ENCODE results near the gene C1QL4.
"Not testable (repeated sequence)": the region's sequence is repeated elsewhere in the genome, so short reads cannot be mapped to it uniquely, and the experiment has no call there.

The C1QL4 gene

GRCh38 chr12:49297695-49298060 lies 39.3 kb downstream of the C1QL4 start:
- DNase-seq = no peak

- peak; percentile 13 to 28 for DNase-seq
Measured at GRCh38 chr12:49296836-49297694, 39.9 kb downstream of the C1QL4 start.

GRCh38 chr12:49296034-49296835 lies 40.8 kb downstream of the C1QL4 start:
- peak; percentile 63 to 70 for DNase-seq

DNA sequence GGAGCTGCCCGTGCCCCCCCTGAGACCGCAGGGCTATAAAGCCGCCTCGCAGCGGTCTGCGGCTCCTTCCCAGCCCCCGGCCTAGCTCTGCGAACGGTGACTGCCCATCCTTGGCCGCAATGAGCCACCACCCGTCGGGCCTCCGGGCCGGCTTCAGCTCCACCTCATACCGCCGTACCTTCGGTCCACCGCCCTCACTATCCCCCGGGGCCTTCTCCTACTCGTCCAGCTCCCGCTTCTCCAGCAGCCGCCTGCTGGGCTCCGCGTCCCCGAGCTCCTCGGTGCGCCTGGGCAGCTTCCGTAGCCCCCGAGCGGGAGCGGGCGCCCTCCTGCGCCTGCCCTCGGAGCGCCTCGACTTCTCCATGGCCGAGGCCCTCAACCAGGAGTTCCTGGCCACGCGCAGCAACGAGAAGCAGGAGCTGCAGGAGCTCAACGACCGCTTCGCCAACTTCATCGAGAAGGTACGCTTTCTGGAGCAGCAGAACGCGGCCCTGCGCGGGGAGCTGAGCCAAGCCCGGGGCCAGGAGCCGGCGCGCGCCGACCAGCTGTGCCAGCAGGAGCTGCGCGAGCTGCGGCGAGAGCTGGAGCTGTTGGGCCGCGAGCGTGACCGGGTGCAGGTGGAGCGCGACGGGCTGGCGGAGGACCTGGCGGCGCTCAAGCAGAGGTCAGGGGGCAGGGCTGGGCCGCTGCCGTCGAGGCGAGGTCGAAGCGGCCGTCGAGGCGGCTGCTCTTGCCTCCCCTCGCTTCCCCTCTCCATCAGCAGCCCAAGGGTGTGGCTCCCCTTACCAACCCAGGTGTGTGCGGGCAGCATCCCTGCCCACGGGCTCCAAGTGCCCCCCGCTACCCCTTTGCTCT lies 41.7 kb downstream of the C1QL4 start, which contains the start of gene PRPH:
TSS of gene PRPH (plus strand) at position 66 of the 855 bp plus-strand sequence. CDS start at position 120, 54 bp downstream.
- DNase-seq = no peak

- DNase-seq = no peak
Measured at GRCh38 chr12:49294804-49295081, 42.2 kb downstream of the C1QL4 start.

- DNase-seq = no peak
Measured at GRCh38 chr12:49294086-49294803, 42.7 kb downstream of the C1QL4 start.

GRCh38 chr12:49293056-49293956 lies 43.7 kb downstream of the C1QL4 start:
- no peak for DNase-seq

GRCh38 chr12:49292729-49293055 lies 44.3 kb downstream of the C1QL4 start:
- DNase-seq = no peak

DNA sequence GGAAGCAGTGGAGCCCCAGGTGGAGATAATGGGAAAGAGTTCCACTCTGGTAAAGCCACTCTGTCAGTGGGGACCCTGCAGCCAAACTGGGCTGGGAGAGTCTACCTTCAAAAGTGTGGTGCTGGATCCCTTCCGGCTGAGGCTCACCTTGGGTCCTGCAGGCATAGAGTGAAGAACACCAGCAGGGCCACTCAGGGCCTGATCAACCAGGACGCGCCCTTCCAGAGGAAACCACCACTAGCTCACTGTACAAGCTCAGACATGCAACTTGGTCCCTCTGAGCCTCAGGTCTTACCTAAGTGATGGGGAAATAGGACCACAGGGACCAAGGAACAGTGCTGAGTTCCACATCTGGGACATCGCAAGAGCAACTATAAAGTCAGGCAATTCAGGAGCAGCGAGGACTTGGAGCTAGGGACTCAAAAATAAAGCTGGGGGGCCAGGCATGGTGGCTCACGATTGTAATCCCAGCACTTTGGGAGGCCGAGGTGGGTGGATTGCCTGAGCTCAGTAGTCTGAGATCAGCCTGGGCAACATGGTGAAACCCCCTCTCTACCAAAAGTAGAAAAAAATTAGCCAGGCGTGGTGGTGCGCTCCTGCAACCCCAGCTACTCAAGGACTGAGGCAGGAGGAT lies 47.9 kb downstream of the C1QL4 start:
- no peak for DNase-seq

DNA sequence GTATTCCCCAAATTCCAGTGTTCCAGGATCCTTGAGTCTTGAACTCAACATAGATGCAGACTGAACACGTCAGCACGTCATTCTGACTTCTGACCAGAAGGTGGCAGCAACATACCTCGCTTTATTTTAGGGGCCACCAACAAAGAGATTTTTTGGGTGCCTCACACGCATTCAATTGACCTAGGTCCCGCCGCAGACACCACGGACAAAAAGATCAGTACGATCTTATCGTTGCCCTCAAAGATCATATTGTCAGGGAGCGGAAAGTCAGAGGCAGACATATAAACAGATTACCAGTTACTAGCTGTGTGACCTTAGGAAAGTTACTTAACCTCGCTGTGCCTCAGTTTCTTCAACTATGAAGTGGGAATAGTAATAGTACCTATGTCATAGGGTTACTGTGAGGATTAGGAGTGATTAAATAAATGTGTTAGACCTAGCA lies 48.6 kb downstream of the C1QL4 start:
- peak; percentile 70 to 79 for DNase-seq

GRCh38 chr12:49287876-49288275 lies 49.1 kb downstream of the C1QL4 start:
- no peak for DNase-seq

- no peak for DNase-seq
Measured at GRCh38 chr12:49284672-49285071, 52.3 kb downstream of the C1QL4 start.

DNA sequence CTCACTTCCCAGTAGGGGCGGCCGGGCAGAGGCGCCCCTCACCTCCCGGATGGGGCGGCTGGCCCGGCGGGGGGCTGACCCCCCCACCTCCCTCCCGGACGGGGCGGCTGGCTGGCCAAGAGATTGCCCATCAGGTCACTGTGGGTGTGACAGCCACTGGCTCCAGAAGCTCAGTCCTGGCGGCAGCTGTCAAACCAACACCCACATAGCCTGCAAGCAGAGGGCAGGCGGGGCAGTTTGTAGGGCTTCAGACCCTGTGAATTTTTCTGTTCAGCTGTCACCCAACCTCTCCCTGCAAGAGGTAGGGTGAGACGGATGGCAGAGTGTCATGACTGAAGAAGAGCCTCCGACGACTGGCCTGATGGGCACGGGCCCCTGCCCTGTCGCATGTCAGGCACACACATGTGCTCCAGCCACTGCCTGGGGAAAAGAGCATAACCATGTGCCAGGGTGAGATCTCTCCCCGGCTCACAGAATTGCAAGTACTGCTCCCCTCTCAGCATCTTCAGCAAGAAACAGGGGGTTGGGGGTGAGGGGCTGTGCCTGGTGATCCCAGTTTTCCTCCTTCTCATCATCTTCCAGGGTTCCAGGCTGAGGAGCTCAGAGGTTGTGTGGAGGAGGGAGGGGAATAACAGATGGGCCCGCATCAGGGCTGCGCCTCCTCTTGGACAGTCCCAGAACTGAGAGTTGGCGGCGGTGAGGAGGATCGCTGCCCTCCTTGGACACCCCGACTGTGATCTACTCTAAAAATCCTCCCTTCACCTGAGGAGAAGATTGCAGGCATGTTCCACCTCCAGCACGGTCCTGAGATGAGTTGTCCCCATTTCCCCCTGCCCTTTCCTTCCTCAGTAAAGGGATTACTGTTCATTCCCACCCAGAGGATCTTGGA lies 53.2 kb downstream of the C1QL4 start:
- DNase-seq = no peak

- DNase-seq = not testable (repeated sequence)
Measured at GRCh38 chr12:49282740-49283375, 54.1 kb downstream of the C1QL4 start.
